GM10847 (cell line): ENCODE results near the gene GPR141.

ENCODE experiments used
- POLR2A ChIP-seq: IDR thresholded peaks from 2 replicates; pipeline ENCODE4 v1.6.1; 2011; ENCODE audit not compliant: insufficient read length; ENCODE audit errors: extremely low read depth

Gene GPR141

GRCh38 chr7:37709631-37710509, 26.3 kb downstream of the GPR141 start:
- TF ChIP-seq POLR2A, result no peak

GRCh38 chr7:37713613-37714012, 30.0 kb downstream of the GPR141 start:
- no peak for TF ChIP-seq POLR2A

- no peak for TF ChIP-seq POLR2A
These were observed 31.0 kb downstream of the GPR141 start for GRCh38 chr7:37714606-37715005.

GRCh38 chr7:37718585-37718984, 35.0 kb downstream of the GPR141 start:
- TF ChIP-seq POLR2A, result no peak

GRCh38 chr7:37719077-37719476, 35.5 kb downstream of the GPR141 start:
- TF ChIP-seq POLR2A, result no peak

GRCh38 chr7:37724732-37725131, 41.2 kb downstream of the GPR141 start:
- no peak for TF ChIP-seq POLR2A

GRCh38 chr7:37726016-37726415, 42.5 kb downstream of the GPR141 start:
- no peak for TF ChIP-seq POLR2A

- no peak for TF ChIP-seq POLR2A
These were observed 45.2 kb downstream of the GPR141 start for GRCh38 chr7:37728747-37729146.

GRCh38 chr7:37729181-37729580, 45.6 kb downstream of the GPR141 start:
- TF ChIP-seq POLR2A, result no peak

GRCh38 chr7:37730501-37730900, 46.9 kb downstream of the GPR141 start:
- TF ChIP-seq POLR2A, result no peak

GRCh38 chr7:37732253-37732652, 48.7 kb downstream of the GPR141 start:
- no peak for TF ChIP-seq POLR2A

GRCh38 chr7:37732888-37733287, 49.3 kb downstream of the GPR141 start:
- no peak for TF ChIP-seq POLR2A

- TF ChIP-seq POLR2A, result no peak
These were observed 51.6 kb downstream of the GPR141 start for GRCh38 chr7:37735196-37735595.

GRCh38 chr7:37738321-37738720, 54.8 kb downstream of the GPR141 start:
- TF ChIP-seq POLR2A, result no peak

GRCh38 chr7:37740398-37740797, 56.8 kb downstream of the GPR141 start:
- no peak for TF ChIP-seq POLR2A

- no peak for TF ChIP-seq POLR2A
These were observed 58.2 kb downstream of the GPR141 start for GRCh38 chr7:37741776-37742175.

- TF ChIP-seq POLR2A, result no peak
These were observed 67.5 kb downstream of the GPR141 start for GRCh38 chr7:37751096-37751495.
